Hematopoietic multipotent progenitor cell treated with erythropoietin and hydrocortisone succinate and interleukin-3 and kit ligand, for 8 days (in vitro differentiated cells): ENCODE results near the gene AUTS2.
A peak's percentile ranks its signal among the peaks of the same experiment; 100 is the strongest.
"Not testable (repeated sequence)": the region's sequence is repeated elsewhere in the genome, so short reads cannot be mapped to it uniquely, and the experiment has no call there.

Experiments used
- DNase-seq: peaks from one replicate; pipeline ENCODE4 v3.0.0-alpha.2; 2015

The AUTS2 gene

GRCh38 chr7:70574970-70575799 is 976.9 kb downstream of the AUTS2 start:
- DNase-seq, result no peak

GRCh38 chr7:70577078-70577477 is 978.8 kb downstream of the AUTS2 start:
- no peak for DNase-seq

DNA sequence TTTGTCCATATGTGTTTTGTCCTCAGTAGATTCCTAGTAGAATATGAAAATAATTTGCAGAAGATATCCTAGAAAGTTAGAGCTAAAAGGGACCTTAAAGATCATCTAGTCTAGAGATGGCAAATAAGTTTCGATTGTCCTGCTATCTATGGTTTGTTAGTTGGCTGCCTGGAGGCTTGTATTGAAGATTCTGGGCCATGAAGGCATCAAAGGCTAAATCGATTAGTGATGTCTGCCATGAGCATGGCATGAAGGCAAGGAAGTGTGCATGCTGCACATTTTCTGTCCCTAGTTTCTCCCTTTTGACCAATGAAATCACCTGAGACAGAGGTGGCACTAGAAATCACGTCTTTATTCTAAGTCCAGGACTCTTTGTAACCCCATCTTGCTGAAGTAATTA is 979.9 kb downstream of the AUTS2 start:
- no peak for DNase-seq

- no peak for DNase-seq
These were observed 981.3 kb downstream of the AUTS2 start for GRCh38 chr7:70579397-70580097.

- DNase-seq, result no peak
These were observed 981.9 kb downstream of the AUTS2 start for GRCh38 chr7:70580161-70580560.

GRCh38 chr7:70582927-70583895 is 984.9 kb downstream of the AUTS2 start:
- DNase-seq, result no peak

DNA sequence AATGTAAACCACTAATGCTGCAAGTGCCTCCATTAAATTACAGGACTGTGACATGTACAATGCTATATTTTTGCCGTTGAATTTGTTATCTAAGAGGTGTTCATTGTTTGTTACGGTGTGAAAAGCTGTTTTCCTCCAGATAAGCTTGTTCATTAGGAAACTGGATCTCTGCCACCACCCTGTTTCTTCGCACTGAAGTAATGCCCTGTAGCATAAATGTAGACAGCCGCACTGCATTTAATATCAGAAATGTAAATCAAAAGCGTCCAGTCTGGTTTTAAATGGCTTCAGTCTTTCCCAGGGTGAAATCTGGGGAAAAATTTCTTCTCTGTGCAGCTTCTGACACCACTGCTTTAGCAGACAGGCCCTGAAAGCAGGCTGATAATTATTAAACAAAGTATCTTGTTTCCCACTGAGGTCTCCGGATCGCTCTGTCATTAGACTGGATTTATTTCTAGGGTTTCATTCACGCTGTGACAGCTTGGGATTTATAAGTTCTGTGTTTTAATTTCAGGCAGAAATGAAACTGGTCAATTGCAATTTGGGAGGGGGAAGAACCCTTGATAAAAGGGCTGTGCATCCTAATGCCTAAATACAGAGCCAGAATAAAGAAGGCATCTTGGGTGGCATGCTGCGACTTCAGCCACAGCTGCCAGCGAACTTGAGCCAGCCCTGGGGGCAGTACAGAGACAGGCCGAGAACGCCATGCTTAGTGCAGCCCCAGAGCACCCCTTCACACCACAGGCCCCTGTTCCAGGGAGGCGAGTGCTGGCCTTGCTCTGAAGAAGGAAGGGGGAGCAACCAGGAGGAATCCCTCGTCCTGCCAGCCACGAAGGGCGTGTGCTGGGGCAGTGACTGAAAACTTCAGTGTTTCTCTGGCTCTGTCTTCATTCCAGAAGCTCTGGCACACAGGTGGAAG is 985.9 kb downstream of the AUTS2 start:
- peak; percentile 75 for DNase-seq

DNA sequence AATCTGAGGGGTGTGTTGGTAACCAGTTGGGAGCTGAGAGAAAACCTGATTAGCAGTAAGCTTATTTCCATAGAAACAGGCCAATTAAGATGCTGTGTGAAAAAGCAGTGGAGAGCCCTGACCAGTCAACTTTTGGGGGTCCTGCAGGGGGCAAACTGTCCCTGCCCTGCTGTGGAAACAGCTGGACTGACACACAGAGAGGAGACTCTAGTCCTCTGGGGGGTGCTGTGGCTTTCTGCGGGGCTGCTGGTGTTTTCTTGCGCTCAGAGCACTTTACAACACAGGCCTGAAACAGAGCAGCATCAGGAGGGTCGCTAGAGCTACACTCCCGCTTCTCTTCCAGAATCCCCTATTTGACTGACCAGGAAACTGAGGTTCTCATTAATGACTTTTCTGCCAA is 986.8 kb downstream of the AUTS2 start:
- DNase-seq, result no peak

- no peak for DNase-seq
These were observed 988.5 kb downstream of the AUTS2 start for GRCh38 chr7:70586822-70587221.

GRCh38 chr7:70587739-70588138 is 989.5 kb downstream of the AUTS2 start:
- DNase-seq, result no peak

DNA sequence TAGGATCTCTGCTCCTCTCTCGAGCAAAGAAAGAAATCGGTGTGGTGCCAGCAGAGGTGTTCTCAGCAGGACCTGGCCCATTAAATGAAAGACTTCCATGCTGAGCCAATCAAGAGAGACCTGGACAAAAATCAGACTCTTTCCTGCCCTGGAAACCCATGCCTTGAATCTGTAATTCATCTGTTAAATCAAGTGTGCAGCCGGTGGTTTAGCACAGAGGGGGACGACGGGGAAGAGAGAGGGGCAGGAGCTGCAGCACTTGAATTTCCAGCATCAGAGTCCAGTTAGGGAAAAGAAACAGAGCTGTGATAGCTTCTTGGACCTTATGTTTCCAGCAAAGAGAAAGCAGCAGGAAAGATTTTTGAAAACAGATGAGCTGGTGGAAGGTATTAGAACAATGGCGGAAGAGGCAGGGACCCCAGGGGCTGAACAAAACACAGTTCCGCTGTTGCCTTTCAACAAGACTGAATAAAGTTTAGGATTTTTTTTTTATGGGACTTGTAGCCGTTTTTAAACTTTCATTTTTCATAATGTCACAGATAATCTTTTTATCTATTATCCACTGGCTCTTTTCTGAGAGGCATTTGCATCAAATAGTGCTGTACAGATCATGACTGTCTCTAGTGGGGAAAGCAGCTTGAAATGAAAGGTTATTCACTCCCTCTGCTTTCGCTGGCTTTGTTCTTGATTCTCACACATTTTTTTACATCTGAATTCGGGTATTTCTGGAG is 990.1 kb downstream of the AUTS2 start:
- no peak for DNase-seq

GRCh38 chr7:70589010-70589409 is 990.7 kb downstream of the AUTS2 start:
- DNase-seq, result no peak

DNA sequence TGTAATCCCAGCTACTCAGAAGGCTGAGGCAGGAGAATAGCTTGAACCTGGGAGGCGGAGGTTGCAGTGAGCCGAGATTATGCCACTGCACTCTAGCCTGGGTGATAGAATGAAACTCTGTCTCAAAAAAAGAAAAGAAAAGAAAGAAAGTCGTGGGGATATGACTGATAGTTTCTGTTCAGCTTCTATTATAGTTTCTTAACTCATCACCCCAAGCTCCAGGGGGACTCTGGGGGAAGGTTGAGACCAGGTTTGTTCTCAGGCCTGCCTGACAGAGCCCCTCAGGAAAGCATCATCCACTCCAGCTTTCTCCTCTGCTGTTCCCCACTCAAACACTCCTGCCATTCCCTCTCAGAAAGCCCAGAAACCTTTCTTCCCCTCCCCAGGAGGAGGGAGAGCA is 991.3 kb downstream of the AUTS2 start:
- no peak for DNase-seq

DNA sequence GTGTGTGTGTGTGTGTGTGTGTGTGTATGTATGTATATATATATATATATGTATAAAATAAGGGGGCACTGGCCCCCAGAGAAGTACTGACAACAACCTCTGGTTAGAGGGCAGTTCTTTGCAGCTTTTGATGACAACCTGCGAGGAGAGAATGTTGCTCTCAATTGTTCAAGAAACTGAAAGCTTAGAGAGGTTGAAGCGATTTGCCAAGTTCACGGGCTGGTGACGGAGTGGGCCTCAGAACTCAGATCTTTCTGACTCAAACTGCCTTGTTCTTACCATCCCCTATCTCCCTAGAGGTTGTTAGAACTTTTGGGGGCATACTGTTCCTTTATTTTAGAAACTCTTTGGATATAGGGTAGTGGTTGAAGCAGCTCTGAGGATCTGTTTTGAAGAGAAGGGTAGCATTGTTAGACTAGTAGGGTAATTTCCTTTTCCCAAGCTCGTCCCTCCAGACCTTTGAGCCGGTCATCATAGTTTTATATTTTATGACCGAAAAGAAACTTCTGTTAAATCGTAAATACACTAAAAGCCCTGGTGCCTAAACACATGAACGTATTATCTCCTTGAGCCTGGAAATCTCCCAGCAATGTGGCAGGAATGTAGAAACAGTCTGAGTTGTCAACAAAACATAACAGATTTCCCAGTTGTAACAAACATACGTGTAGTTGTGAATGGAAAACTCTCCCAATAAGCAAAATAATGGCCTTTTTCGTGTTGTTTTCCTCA is 992.0 kb downstream of the AUTS2 start:
- DNase-seq, result no peak

GRCh38 chr7:70591643-70592042 is 993.4 kb downstream of the AUTS2 start:
- DNase-seq, result no peak

GRCh38 chr7:70592171-70592570 is 993.9 kb downstream of the AUTS2 start:
- DNase-seq, result no peak

- DNase-seq, result no peak
These were observed 995.9 kb downstream of the AUTS2 start for GRCh38 chr7:70594170-70594569.

- not testable (repeated sequence) for DNase-seq
These were observed 996.6 kb downstream of the AUTS2 start for GRCh38 chr7:70594885-70595284.

DNA sequence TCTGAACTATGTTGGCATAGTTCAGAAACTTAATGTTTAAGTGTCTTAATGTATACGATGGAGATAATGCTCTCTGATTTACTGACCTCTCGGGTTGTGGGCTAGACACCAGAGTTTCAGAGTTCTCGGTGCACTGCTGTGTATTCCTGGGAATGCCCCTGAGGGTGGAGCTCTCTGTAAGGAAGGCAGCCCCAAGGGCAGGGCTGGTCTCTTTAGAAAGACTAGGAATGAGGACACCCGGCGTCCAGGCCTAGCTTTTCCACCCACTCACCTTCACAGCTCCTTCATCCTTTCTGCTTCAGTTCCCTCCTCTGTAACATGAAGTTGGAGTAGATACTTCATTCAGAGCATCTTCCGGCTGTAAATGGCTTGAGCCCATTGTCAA is 997.1 kb downstream of the AUTS2 start:
- no peak for DNase-seq

DNA sequence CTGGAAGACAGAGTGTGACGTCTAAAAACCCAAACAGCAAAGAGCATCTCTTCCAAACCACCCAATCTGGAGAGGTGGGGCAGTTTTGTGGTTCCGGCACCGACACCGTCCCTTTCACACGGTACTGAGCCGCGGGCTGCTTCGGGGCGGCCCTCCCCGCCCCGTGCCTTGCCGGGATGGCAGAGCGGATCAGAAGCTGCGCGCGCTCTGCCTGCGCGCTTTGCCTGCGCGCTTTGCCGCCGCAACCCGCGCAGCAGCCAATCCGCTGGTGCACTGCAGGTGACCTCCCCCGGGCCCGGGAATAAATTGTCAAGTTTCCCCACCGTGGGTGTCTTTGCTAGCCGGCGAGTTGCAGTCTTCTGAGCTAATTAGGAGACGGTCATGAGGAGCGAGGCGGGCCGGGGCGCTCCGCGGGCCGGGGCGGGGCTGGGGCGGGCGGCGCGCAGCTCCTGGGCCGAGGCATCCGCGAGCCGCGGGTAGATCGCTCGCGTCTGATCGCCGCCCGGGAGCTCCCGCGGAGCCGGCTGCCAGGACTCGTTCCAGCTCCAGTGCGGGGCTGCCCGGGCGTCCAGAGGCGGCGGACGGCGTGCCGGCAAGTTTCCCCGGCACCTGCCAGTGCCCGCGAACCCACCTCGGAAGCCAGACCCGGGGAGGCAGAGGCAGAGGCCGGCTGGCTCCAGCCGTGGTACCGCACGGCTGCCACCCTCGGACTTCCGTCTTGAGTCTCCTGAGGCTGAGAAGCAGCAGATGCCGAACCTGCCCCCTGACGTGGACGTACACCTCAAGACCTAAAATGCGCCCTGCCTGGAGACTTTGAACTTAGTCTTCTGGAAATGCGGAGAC is 997.7 kb downstream of the AUTS2 start:
- no peak for DNase-seq
